Activated T-cell treated with anti-CD3 and anti-CD28 coated beads, Interleukin-2, amount 50 U/mL, for 48 hours (primary cell): ENCODE results near the gene DLG4.
"Not testable (repeated sequence)": the region's sequence is repeated elsewhere in the genome, so short reads cannot be mapped to it uniquely, and the experiment has no call there.

Source experiments
- DNase-seq, 2 experiments: peaks; one replicate each; pipeline ENCODE4 v3.0.0-alpha.2; 2020

DLG4 gene

GRCh38 chr17:7182101-7182500, 37.5 kb downstream of the DLG4 start:
- not testable (repeated sequence) for DNase-seq

- DNase-seq: no peak
Observed at GRCh38 chr17:7179317-7180254, 40.0 kb downstream of the DLG4 start, which contains the start of gene ASGR1. Gene ASGR1, minus strand, starts transcription at chr17:7179370. Its CDS starts 807 bp downstream, at chr17:7178563.

GRCh38 chr17:7178973-7179316, 40.7 kb downstream of the DLG4 start:
- DNase-seq: no peak

GRCh38 chr17:7177954-7178477, 41.6 kb downstream of the DLG4 start:
- peak in 1 of 2 experiments; percentile 29 for DNase-seq

GRCh38 chr17:7177191-7177953, 42.3 kb downstream of the DLG4 start:
- DNase-seq: peak; percentile 75 to 79

GRCh38 chr17:7176841-7177190, 42.8 kb downstream of the DLG4 start:
- no peak for DNase-seq

- no peak for DNase-seq
Observed at GRCh38 chr17:7176107-7176840, 43.4 kb downstream of the DLG4 start.

- no peak for DNase-seq
Observed at GRCh38 chr17:7175330-7175733, 44.3 kb downstream of the DLG4 start.

- no peak for DNase-seq
Observed at GRCh38 chr17:7174603-7175326, 44.9 kb downstream of the DLG4 start.

- peak; percentile 49 to 57 for DNase-seq
Observed at GRCh38 chr17:7173687-7174602, 45.7 kb downstream of the DLG4 start.

GRCh38 chr17:7172522-7173191, 47.0 kb downstream of the DLG4 start:
- DNase-seq: not testable (repeated sequence)

GRCh38 chr17:7169565-7169908, 50.1 kb downstream of the DLG4 start:
- not testable (repeated sequence) for DNase-seq

GRCh38 chr17:7168841-7169564, 50.6 kb downstream of the DLG4 start:
- DNase-seq: not testable (repeated sequence)

- no peak for DNase-seq
Observed at GRCh38 chr17:7167832-7168231, 51.8 kb downstream of the DLG4 start.

GRCh38 chr17:7166873-7167272, 52.8 kb downstream of the DLG4 start:
- DNase-seq: no peak

GRCh38 chr17:7159571-7159970, 60.1 kb downstream of the DLG4 start:
- not testable (repeated sequence) for DNase-seq

- DNase-seq: not testable (repeated sequence)
Observed at GRCh38 chr17:7158424-7158823, 61.2 kb downstream of the DLG4 start.

GRCh38 chr17:7156342-7156940, 63.2 kb downstream of the DLG4 start:
- no peak for DNase-seq

GRCh38 chr17:7147772-7148171, 71.9 kb downstream of the DLG4 start:
- DNase-seq: no peak
